GM10266 (cell line): ENCODE measurements around the gene GSTM3.
A peak's percentile ranks its signal among the peaks of the same experiment; 100 is the strongest.
"Not testable (repeated sequence)": the region's sequence is repeated elsewhere in the genome, so short reads cannot be mapped to it uniquely, and the experiment has no call there.

Experiments used
- DNase-seq: peaks from one replicate; pipeline ENCODE4 v3.0.0; 2012; ENCODE audit errors: extremely low spot score
- CTCF ChIP-seq: IDR thresholded peaks from 2 replicates; pipeline ENCODE4 v1.5.1; 2012; ENCODE audit warnings: mild to moderate bottlenecking, low read depth; ENCODE audit not compliant: control insufficient read depth, insufficient read depth; ENCODE audit errors: missing control alignments

The GSTM3 gene

GRCh38 chr1:109749221-109749620, 8.4 kb upstream of the GSTM3 start:
- no peak for DNase-seq
- TF ChIP-seq CTCF = no peak

- not testable (repeated sequence) for DNase-seq
These were observed 7.5 kb upstream of the GSTM3 start for GRCh38 chr1:109748311-109748710.

- no peak for TF ChIP-seq CTCF
- peak; percentile 83 for DNase-seq
These were observed 862 bp downstream of the GSTM3 start for GRCh38 chr1:109739738-109740614.

GRCh38 chr1:109733236-109733870, 7.5 kb downstream of the GSTM3 start:
- no peak for TF ChIP-seq CTCF
- no peak for DNase-seq

- TF ChIP-seq CTCF = no peak
- DNase-seq = no peak
These were observed 8.4 kb downstream of the GSTM3 start for GRCh38 chr1:109732390-109732881.

- no peak for TF ChIP-seq CTCF
These were observed 10.2 kb downstream of the GSTM3 start for GRCh38 chr1:109730666-109731065.

GRCh38 chr1:109728870-109729269, 12.0 kb downstream of the GSTM3 start:
- DNase-seq = no peak
- TF ChIP-seq CTCF = no peak

More at GRCh38 chr1:109730666-109731065, 10.2 kb downstream of the GSTM3 start:
- no peak for DNase-seq
